ENCODE measurements around the gene ATF7. TPM values are rescaled to one million over a fixed set of nuclear protein-coding genes. Genes with fewer than 3 reads are reported as not detected.

The ATF7 gene
- total and polyA plus RNA-seq, 2 donors (not counting 3 experiments of a cell fraction or from before 2014, with no cell fraction given) = 36.0 to 68.5 TPM

- peaks cover 19% of the 10 kb centered on the region for H3K4me1 ChIP-seq (ENCODE audit: control insufficient read depth, extremely low read depth, insufficient read depth, low read length)
- no peaks in the 10 kb centered on the region for H3K9me1 ChIP-seq (replicated peaks; ENCODE audit: control insufficient read depth, extremely low read depth, insufficient read depth, low read length)
- ChIA-PET CTCF (interaction anchor here (1.0 to 1.2 kb wide), 2 partner anchors 30 to 185 kb away, joined by 3 read pairs; partner anchors contain the start of gene AAAS), POLR2A (no interaction called here)
- intact Hi-C loops (cut with micrococcal nuclease) = no loop called here
- no peak overlapping the region for H3K27ac ChIP-seq (ENCODE audit: insufficient read depth, low read depth, low read length)
- H3K79me2 ChIP-seq (ENCODE audit: control insufficient read depth, insufficient read depth, low read length) = peaks cover 9% of the 10 kb centered on the region
- DNase-seq (ENCODE audit: low read depth, low spot score) (no peak), FAIRE-seq (no peak)
- dilution Hi-C loops (cut with MboI; ENCODE audit: extremely low pct_ligation_motif_present, low sequenced_read_pairs) = no loop called here
- H2AFZ ChIP-seq (ENCODE audit: low read depth, low read length) = no peak overlapping the region
- no peak overlapping the region for H3K4me2 ChIP-seq (ENCODE audit: insufficient read depth, low read length)
- H3K27me3 ChIP-seq (ENCODE audit: control insufficient read depth in 2 of 2, insufficient read depth in 2 of 2, low read length in 2 of 2) = no peaks in the 10 kb centered on the region
- no TSS peak for BruUV-seq (replicated peaks)
- H3K9ac ChIP-seq (replicated peaks; ENCODE audit: extremely low read depth, insufficient read depth, low read length) = no peak overlapping the region
- no peaks in the 10 kb centered on the region for H3K9me3 ChIP-seq (replicated peaks; ENCODE audit: control insufficient read depth, insufficient read depth, low read length)
- H4K20me1 ChIP-seq (replicated peaks; ENCODE audit: control insufficient read depth, extremely low read depth, insufficient read depth, low read length) = no peaks in the 10 kb centered on the region
- TF ChIP-seq POLR2A (IDR thresholded peaks at IDR 0.05; ENCODE audit: low read depth, low read length) (no peak), MYC (IDR thresholded peaks at IDR 0.05; ENCODE audit: low read depth, low read length) (no peak), CTCF (IDR thresholded peaks at IDR 0.05; ENCODE audit: extremely low read depth in 1 of 2, insufficient read depth in 1 of 2, low read depth in 1 of 2, low read length in 2 of 2) (no peak), GATA2 (IDR thresholded peaks at IDR 0.05; ENCODE audit: insufficient read depth, insufficient read length, low read depth, low read length) (no peak), EZH2 (IDR thresholded peaks at IDR 0.05; ENCODE audit: borderline replicate concordance, low read depth, low read length, severe bottlenecking) (no peak)
- H3K36me3 ChIP-seq (ENCODE audit: control insufficient read depth in 2 of 2, extremely low read depth in 1 of 2, insufficient read depth in 2 of 2, low read length in 2 of 2) = peaks cover 3 to 37% of the 10 kb centered on the region in 2 experiments
- H3K4me3 ChIP-seq (replicated peaks in 1 of 3; ENCODE audit: insufficient read depth in 1 of 3, low read depth in 1 of 3, low read length in 3 of 3) = no peak overlapping the region
Measured at GRCh38 chr12:53506450-53506785, 119.8 kb downstream of the ATF7 start.
